Erythroblast (primary cell): ENCODE results near the gene SNX19.
A peak's percentile ranks its signal among the peaks of the same experiment; 100 is the strongest.

Source experiments
- DNase-seq, 2 experiments: peaks; one replicate each; lab custom pipeline; 2025; lab: John Stamatoyannopoulos, UW
- GATA1 ChIP-seq: IDR thresholded peaks from 2 replicates; pipeline ENCODE4 v1.6.1; 2011; ENCODE audit warnings: low read depth, mild to moderate bottlenecking, control low read depth, low read length, moderate library complexity
- POLR2A ChIP-seq: IDR thresholded peaks from 2 replicates; pipeline ENCODE4 v1.6.1; 2011; ENCODE audit warnings: mild to moderate bottlenecking, low read length

SNX19 gene

DNA sequence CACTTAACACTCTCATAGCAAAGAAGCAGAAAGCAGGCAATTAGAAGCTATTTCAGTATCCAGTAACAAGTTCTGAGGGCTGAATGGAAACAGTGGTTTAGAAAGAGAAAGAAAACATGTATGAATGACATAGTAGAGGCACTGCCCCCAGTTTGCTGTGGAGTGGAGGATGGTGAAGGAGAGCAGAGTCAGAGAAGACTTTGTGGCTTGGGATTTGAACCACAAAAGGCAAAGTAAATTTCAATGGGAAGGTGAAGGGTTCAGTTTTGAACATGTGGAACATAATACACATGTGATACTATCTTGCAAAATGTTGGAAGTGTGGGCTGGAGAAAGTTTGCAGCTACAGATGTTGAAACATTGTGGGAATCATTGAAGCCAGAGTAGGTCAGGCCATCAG is 81.4 kb downstream of the SNX19 start:
- DNase-seq, result no peak

DNA sequence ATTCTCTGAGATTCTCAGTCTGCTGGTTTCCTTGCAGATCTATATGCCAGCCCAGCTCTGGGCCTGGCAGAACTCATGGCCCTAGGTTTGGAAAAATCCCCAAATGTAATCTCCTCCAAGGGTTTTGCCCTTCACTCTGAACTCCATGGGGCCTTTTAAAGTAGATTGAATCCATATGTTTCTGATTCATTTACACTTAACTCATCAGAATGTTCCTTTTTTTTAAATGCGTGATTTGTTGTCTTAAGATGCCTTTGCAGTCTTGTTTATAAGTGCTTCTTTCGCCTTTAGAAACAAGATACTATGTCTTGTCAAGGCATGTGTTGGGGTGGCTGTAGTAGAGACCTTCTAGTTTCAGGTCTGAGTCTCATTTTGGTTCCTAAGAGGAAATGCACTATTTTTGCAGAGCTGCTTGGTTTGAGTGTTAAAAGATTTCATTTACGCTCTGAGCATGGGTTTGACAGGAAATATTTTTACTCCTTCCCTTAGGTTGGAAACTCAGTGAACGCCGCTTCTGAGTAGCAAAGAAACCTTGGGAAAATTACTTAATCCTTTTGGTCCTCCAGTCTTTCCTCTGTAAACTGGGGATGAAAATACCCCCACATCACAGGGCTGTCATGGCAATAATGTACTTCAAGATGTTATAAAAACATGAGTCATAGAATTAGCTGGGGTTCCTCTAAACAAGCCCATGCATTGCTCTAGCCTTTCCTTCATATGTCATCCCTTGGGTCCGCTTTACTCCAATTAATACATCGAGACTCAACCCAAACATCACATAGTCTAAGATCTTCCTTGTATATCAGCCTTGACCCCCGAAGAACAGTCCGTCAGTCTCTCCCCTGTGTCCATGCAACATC is 83.5 kb downstream of the SNX19 start:
- TF ChIP-seq POLR2A (no peak), GATA1 (no peak)

More for the DNA sequence above, 81.4 kb downstream of the SNX19 start:
- TF ChIP-seq GATA1 (no peak), POLR2A (no peak)

DNA sequence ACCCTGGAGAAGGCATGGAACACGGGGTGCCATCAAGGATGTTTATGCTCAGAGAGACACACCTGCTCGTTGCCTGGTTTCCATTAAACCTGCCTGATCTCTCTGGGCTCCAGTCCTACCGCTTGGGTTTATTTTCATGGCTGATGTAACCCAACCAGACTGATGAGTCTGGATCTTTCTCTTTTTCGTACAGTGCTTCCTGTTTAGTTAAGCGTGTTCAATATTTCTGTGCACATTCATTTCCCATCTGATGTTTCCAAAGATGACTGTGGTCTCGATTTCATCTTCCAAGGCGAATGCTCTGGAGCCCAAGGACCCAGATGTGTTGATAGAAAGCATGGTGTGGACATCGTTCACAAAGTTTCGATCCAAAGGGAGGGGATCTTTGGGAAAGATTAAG is 84.3 kb downstream of the SNX19 start:
- no peak for DNase-seq
- TF ChIP-seq POLR2A, result no peak
- no peak for TF ChIP-seq GATA1

More for the DNA sequence above, 83.5 kb downstream of the SNX19 start:
- DNase-seq, result no peak

GRCh38 chr11:130831506-130831905 is 84.8 kb downstream of the SNX19 start:
- no peak for TF ChIP-seq GATA1
- no peak for TF ChIP-seq POLR2A
- DNase-seq, result no peak

DNA sequence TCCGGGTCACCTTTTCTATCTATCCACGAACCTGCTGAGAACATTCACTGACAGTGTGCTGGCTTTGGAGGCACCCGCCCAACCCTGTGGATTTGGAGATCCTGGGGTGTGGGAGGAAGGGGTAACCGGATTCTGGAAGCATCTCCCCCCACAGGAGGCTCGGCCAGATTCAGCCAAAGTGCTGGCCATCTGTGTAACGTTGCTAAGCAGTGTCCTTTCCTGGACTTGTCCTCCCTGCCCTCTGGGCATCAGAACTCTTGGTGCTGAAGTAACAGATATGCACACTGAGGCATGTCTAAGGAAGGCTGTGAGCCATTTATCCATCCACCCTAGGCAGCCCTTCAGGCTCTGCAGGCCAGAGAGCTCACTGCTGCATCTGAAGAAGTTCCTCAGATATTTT is 85.7 kb downstream of the SNX19 start:
- no peak for DNase-seq
- TF ChIP-seq GATA1 (no peak), POLR2A (no peak)

- DNase-seq, result no peak
- TF ChIP-seq GATA1 (no peak), POLR2A (no peak)
Observed at GRCh38 chr11:130829920-130830511, 86.3 kb downstream of the SNX19 start.

DNA sequence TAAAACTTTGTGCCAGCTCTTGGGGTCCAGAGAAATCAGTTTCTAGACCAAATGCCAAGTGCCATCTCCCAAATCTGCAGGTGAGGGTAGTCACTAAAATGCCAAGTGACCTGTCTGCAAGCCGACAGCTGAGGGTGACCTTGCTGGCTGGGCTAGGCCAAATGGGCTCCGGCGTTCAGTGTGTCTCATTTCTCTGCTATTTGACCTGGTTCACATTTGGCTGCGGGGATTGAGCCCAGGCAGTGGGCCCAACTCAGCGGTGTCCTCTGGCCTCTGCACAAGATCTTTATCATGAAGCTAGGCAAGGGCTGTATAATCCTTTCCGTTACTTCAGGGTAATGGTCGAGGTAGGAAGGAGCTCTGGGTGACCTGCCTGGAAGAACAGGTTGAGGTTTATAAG is 87.5 kb downstream of the SNX19 start:
- no peak for DNase-seq
- TF ChIP-seq POLR2A, result no peak
- no peak for TF ChIP-seq GATA1

DNA sequence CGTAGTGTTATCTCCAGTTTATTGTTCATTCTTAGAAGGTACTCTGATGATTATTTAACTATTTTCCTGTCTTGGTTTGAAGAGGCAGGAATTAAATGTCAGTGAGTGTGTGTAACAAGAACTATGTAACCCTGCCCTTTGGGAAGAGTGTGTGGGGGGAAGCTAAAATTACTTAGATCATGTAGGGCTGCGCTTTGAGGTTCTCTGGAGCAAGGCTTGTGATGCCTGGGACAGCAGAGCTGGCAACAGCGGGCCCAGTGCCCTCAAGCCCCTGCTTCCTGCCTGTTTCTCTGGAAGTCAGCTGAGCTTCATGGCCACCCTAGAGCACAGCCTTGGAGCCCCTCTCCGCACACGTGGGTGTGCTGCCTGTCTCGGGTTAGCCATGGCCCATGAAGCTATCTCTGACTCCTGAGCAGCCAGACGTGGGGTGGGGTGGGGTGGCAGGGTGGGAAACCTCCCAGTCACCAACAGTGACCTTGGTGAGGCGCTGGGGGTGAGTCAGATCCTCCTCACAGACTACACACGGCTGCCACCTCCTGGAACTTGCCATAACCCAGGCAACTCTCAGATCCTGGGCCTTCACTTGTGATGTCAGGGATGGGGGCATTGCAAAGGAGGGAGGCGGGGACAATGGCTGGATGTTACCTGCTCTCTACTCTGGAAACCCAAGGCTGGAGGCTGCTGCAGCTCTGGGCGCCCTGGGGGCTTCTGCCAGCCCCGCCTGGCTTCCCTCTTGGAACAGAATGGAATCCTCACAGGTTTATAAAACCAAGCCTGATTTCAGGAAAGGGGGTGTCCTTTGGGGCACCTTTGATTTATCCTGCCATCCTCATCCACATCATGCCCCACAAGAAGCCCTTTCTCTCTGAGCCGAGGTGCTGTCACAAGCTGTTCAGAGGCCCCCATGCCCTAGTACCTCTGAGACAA is 88.6 kb downstream of the SNX19 start:
- peak; percentile 49 to 53 for DNase-seq
- TF ChIP-seq POLR2A, result no peak
- no peak for TF ChIP-seq GATA1

DNA sequence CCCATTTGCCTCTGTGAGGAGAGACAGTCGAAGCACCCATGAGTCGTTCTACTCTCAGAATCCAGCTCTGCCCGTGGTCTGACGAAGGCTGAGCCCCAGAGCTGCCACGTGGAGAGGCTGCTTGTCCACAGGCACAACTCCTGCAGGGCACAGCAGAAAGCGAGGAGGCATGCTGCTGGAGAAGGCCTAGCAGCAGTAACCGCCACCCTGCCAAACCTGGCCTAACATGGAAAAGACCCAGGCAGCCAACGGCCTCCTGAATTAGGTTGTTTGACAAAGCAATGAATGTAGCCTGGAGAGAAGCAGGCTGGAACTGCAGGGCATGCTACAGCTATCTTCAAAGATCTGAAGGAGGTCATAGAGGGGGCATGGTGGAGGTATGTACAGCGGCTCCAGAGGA is 89.7 kb downstream of the SNX19 start:
- TF ChIP-seq GATA1, result no peak
- no peak for TF ChIP-seq POLR2A

DNA sequence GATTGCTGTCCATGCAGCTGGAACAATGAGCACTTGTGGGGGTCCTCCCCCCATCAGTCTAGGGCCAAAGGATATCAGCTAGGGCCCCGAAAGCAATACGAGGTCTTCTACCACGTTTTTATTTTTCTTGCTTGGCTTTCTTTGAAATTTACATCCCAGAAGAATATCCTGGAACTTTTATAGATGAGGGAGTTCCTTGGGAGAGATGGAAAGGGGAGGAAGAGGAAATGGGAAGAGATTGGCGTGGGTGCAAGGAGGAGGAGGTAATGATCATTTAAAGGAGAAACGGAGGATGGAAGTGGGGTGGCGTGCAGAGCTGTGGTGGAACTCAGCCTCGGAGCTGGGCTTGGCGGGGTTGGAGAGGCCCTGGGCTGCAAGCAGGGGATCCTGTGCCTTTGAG is 90.3 kb downstream of the SNX19 start:
- TF ChIP-seq GATA1, result no peak
- no peak for TF ChIP-seq POLR2A
- no peak for DNase-seq

More for the DNA sequence above, 89.7 kb downstream of the SNX19 start:
- DNase-seq, result no peak

DNA sequence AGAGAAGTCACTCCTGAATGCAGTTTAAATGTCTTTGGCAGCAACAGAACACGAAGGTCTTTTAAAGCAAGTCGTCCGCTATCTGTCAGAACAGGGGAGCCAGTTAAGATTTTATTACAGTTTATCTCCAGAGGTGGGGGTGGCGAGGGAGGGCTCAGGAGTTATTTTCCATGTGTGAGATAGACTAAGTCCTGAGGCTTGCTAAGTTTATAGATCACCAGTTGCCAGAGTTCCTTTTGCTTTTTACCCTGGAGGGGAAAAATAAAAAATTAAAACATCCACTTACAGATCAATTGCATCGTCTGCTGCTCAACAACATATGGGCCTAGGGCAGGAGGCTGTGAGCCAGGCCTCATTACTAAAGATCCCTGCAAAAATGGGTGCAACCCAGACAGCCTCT is 90.7 kb downstream of the SNX19 start:
- TF ChIP-seq GATA1 (no peak), POLR2A (no peak)
- DNase-seq, result no peak
